Smooth muscle cell (in vitro differentiated cells): Measurements from ENCODE around the gene ZBTB18. TPM values are rescaled to one million over a fixed set of nuclear protein-coding genes. Genes with fewer than 3 reads are reported as not detected.

Source experiments
- DNase-seq: peaks from one replicate; lab custom pipeline; 2025; ENCODE audit not compliant: unreplicated experiment; lab: John Stamatoyannopoulos, UW
- H2AFZ ChIP-seq: fragments of 200-600 bp; sonication (generic); 2 replicates; pipeline ENCODE4 v1.6.0; 2016; ENCODE audit warnings: antibody characterized with exemption, low read depth, mild to moderate bottlenecking
- H3F3A ChIP-seq: fragments of 200-600 bp; sonication (generic); 2 replicates; pipeline ENCODE4 v1.6.0; 2017; ENCODE audit warnings: antibody characterized with exemption, low read depth
- H3K27ac ChIP-seq: fragments of 200-600 bp; sonication (generic); 2 replicates; pipeline ENCODE4 v1.5.1; 2016; ENCODE audit warnings: low read depth, mild to moderate bottlenecking
- H3K27me3 ChIP-seq: fragments of 200-600 bp; sonication (generic); 2 replicates; pipeline ENCODE4 v1.6.1; 2016; ENCODE audit warnings: low read depth, mild to moderate bottlenecking
- H3K36me3 ChIP-seq: fragments of 200-600 bp; sonication (generic); 2 replicates; pipeline ENCODE4 v1.5.1; 2016; ENCODE audit warnings: low read depth
- H3K4me1 ChIP-seq: fragments of 200-600 bp; sonication (generic); 2 replicates; pipeline ENCODE4 v1.5.1; 2016; ENCODE audit warnings: low read depth
- H3K4me2 ChIP-seq: fragments of 200-600 bp; sonication (generic); 2 replicates; pipeline ENCODE4 v1.6.0; 2016; ENCODE audit warnings: mild to moderate bottlenecking
- H3K4me3 ChIP-seq: fragments of 200-600 bp; sonication (generic); 2 replicates; pipeline ENCODE4 v1.5.1; 2016; ENCODE audit warnings: mild to moderate bottlenecking
- H3K79me2 ChIP-seq: fragments of 200-600 bp; sonication (generic); 2 replicates; pipeline ENCODE4 v1.6.0; 2016; ENCODE audit warnings: low read depth, mild to moderate bottlenecking
- H3K9ac ChIP-seq: fragments of 200-600 bp; sonication (generic); 2 replicates; pipeline ENCODE4 v1.6.0; 2016; ENCODE audit warnings: low read depth
- H3K9me3 ChIP-seq: fragments of 200-600 bp; sonication (generic); replicated peaks from 2 replicates; pipeline ENCODE4 v1.5.1; 2016; ENCODE audit warnings: low read depth
- H4K20me1 ChIP-seq: fragments of 200-600 bp; sonication (generic); 2 replicates; pipeline ENCODE4 v1.6.0; 2016; ENCODE audit warnings: low read depth
- WGBS: methylation state at CpG from one replicate; pipeline ENCODE4 v1.1.7; 2016; ENCODE audit warnings: low lambda C conversion rate; 5-methylcytosine and 5-hydroxymethylcytosine counted together
- polyA plus RNA-seq: library from polyadenylated mRNA; unstranded; fragments of >200 nt; fragmentation: Nextera tagmentation; extraction: Ambion mirVana; gene quantifications from 2 replicates; pipeline ENCODE4 v1.2.1, GENCODE V29; 2016
- total RNA-seq: library from RNA; depleted of rRNA; stranded (reverse); fragments of >200 nt; gene quantifications from 2 replicates; pipeline ENCODE4 v1.2.3, GENCODE V29; 2014
- TF ChIP-seq, protein P1 (sequence below): fragments of 200-600 bp; sonication (generic); IDR thresholded peaks from 2 replicates; pipeline ENCODE4 v1.5.1; 2017; ENCODE audit warnings: borderline replicate concordance, mild to moderate bottlenecking, antibody characterized with exemption; ENCODE audit not compliant: insufficient read depth, poor library complexity, severe bottlenecking

The ZBTB18 gene
- total and polyA plus RNA-seq, 2 experiments from 2014 or later = 0.29 to 4.6 TPM

DNA sequence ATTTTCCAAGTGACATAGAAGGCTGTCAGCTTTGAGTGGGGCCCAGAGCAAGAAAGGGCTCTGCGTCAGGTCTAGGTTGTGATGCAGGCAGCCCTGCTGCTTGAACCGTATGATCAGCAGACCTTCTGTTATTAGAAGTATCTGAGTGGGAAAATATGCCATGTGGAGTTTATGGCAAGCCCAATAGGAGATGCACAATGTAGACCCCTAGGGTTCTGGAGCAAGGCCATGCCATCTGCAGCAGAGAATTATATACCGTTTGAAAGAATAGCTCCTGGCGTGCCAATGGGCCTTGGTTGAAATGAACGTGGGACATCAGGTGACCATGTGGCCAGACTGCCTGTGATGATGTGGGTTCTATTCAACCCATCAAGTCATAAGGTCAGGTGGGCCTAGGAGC lies 44.1 kb upstream of the ZBTB18 start:
- no peak overlapping the region for H3K9ac ChIP-seq
- no peaks in the 10 kb centered on the region for H3K9me3 ChIP-seq
- no peak overlapping the region for H2AFZ ChIP-seq
- no peak for DNase-seq
- H4K20me1 ChIP-seq = no peaks in the 10 kb centered on the region
- no peak overlapping the region for H3K4me2 ChIP-seq
- no peaks in the 10 kb centered on the region for H3K4me1 ChIP-seq
- H3K4me3 ChIP-seq = no peak overlapping the region
- WGBS = 94% methylated on average over 5 of the region's 5 CpGs
- H3K36me3 ChIP-seq = no peaks in the 10 kb centered on the region
- H3F3A ChIP-seq = no peaks in the 10 kb centered on the region
- no peaks in the 10 kb centered on the region for H3K27me3 ChIP-seq
- no peak overlapping the region for H3K27ac ChIP-seq
- H3K79me2 ChIP-seq = no peaks in the 10 kb centered on the region
- TF ChIP-seq, protein P1, sequence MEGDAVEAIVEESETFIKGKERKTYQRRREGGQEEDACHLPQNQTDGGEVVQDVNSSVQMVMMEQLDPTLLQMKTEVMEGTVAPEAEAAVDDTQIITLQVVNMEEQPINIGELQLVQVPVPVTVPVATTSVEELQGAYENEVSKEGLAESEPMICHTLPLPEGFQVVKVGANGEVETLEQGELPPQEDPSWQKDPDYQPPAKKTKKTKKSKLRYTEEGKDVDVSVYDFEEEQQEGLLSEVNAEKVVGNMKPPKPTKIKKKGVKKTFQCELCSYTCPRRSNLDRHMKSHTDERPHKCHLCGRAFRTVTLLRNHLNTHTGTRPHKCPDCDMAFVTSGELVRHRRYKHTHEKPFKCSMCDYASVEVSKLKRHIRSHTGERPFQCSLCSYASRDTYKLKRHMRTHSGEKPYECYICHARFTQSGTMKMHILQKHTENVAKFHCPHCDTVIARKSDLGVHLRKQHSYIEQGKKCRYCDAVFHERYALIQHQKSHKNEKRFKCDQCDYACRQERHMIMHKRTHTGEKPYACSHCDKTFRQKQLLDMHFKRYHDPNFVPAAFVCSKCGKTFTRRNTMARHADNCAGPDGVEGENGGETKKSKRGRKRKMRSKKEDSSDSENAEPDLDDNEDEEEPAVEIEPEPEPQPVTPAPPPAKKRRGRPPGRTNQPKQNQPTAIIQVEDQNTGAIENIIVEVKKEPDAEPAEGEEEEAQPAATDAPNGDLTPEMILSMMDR = no peak

DNA sequence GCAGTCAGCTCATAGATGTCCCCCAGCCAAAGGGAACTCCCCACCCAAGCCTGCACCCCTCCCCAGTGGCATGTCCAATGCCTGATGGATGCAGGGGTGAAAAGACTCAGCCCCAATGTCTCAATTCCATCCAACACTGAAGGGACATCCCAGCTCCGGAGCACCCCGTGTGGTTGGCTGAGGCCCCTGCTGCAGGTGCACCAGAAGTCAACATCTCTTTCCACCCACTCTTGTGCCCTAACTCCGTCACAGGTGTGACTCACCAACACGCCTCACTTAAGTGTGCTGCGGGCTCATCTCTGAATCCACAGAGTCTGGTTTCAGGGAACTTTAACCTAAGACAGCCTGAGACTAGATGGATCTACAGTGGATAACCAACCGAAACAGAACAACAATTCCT lies 40.9 kb upstream of the ZBTB18 start:
- no peak for DNase-seq
- Histone ChIP-seq H3K79me2 (no peaks in the 10 kb centered on the region), H3F3A (no peaks in the 10 kb centered on the region), H4K20me1 (no peaks in the 10 kb centered on the region), H3K4me2 (no peak overlapping the region), H3K9ac (no peak overlapping the region), H3K9me3 (no peaks in the 10 kb centered on the region), H3K36me3 (no peaks in the 10 kb centered on the region), H3K4me1 (no peaks in the 10 kb centered on the region), H2AFZ (no peak overlapping the region), H3K27me3 (no peaks in the 10 kb centered on the region), H3K4me3 (no peak overlapping the region), H3K27ac (no peak overlapping the region)
- 76% methylated on average over 6 of the region's 6 CpGs for WGBS
- TF ChIP-seq, protein P1 = no peak

DNA sequence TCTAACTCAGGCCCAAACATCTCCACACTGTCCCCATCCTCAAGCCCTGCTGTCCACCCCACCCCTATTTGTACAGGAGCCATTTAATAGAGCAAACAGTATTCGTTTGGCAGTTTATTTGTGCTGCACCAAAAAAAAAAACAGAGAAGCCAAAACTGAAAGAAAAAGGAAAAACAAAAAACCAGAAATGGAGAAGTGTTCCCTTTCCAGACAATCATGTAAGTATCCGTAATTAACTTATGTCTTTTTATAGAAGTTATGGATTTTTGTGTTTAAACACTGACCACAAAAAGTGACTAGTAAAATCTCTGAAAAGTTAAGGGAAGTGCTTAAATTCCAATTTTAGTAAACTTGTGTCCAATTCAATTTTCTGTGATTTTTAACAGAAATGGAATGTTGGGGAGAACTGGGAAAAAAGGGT lies 40.4 kb upstream of the ZBTB18 start:
- H3K27me3 ChIP-seq = no peaks in the 10 kb centered on the region
- H3K79me2 ChIP-seq = no peaks in the 10 kb centered on the region
- H3F3A ChIP-seq = no peaks in the 10 kb centered on the region
- H3K9ac ChIP-seq = no peak overlapping the region
- H3K36me3 ChIP-seq = no peaks in the 10 kb centered on the region
- TF ChIP-seq, protein P1 = no peak
- DNase-seq = no peak
- no peak overlapping the region for H3K4me3 ChIP-seq
- H3K27ac ChIP-seq = no peak overlapping the region
- H3K9me3 ChIP-seq = no peaks in the 10 kb centered on the region
- H2AFZ ChIP-seq = no peak overlapping the region
- H4K20me1 ChIP-seq = no peaks in the 10 kb centered on the region
- WGBS = 90% methylated on average over 2 of the region's 2 CpGs
- no peak overlapping the region for H3K4me2 ChIP-seq
- H3K4me1 ChIP-seq = no peaks in the 10 kb centered on the region

DNA sequence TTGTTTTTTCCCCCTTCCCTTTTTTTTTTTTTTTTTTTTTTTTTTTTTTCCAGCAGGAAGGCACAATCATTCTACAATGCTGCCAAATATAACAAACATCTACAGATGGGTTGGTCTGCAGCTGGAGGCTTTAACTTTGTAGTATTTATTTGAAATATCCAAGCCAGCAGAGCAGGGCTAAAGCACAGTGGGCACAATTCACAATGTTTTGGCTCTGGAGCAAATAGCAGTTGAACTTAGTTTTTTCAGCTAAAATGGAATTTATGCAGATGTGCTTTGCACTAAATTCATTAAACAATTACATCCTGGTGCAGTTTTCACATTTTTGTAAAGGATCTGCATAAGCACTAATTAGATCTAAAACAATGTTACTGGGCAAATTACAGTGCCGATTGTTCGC lies 39.8 kb upstream of the ZBTB18 start:
- no peak overlapping the region for H3K4me3 ChIP-seq
- no peak for DNase-seq

More for the DNA sequence above, 39.8 kb upstream of the ZBTB18 start:
- TF ChIP-seq, protein P1 = no peak
- H3K4me2 ChIP-seq = no peak overlapping the region
- H3K9me3 ChIP-seq = no peaks in the 10 kb centered on the region
- H2AFZ ChIP-seq = no peak overlapping the region
- H3K27ac ChIP-seq = no peak overlapping the region
- H3K36me3 ChIP-seq = no peaks in the 10 kb centered on the region
- H3K27me3 ChIP-seq = no peaks in the 10 kb centered on the region
- WGBS = 81% methylated on average over 2 of the region's 2 CpGs
- H4K20me1 ChIP-seq = no peaks in the 10 kb centered on the region
- no peaks in the 10 kb centered on the region for H3K4me1 ChIP-seq
- H3K9ac ChIP-seq = no peak overlapping the region
- H3K79me2 ChIP-seq = no peaks in the 10 kb centered on the region
- H3F3A ChIP-seq = no peaks in the 10 kb centered on the region
